Prostate gland (tissue), 2 donors: ENCODE data around the gene CEP63. TPM values are rescaled to one million over a fixed set of nuclear protein-coding genes. Genes with fewer than 3 reads are reported as not detected.

Experiments
- DNase-seq: peaks from one replicate; pipeline ENCODE4 v3.0.0-alpha.2; 2019; ENCODE audit warnings: low spot score
- H3K27ac ChIP-seq, 2 donors: fragments of 200-600 bp; sonication (generic); 2 replicates each; pipeline ENCODE4 v1.5.1; 2017 to 2019
- H3K27me3 ChIP-seq: fragments of 200-600 bp; sonication (generic); replicated peaks from 2 replicates; pipeline ENCODE4 v1.5.1; 2019; ENCODE audit not compliant: insufficient read depth
- H3K36me3 ChIP-seq, 2 donors: fragments of 200-600 bp; sonication (generic); 1 replicate in 1 of 2; 2 replicates in 1 of 2; pipeline versions ENCODE4 v1.5.1 to v1.8.1; 2017 to 2019
- H3K4me1 ChIP-seq: fragments of 200-600 bp; sonication (generic); replicated peaks from 2 replicates; pipeline ENCODE4 v1.5.1; 2019
- H3K4me3 ChIP-seq, 2 donors: fragments of 200-600 bp; sonication (generic); 2 replicates each; pipeline ENCODE4 v1.5.1; 2017 to 2019
- H3K9me3 ChIP-seq: fragments of 200-600 bp; sonication (generic); 2 replicates; pipeline ENCODE4 v1.5.1; 2017
- POLR2A ChIP-seq: fragments of 450-650 bp; IDR thresholded peaks from one replicate; pipeline ENCODE4 v1.6.1; 2016; ENCODE audit warnings: antibody characterized with exemption, mild to moderate bottlenecking
- POLR2AphosphoS5 ChIP-seq: sonication (generic); formaldehyde crosslinking; IDR thresholded peaks from one replicate; pipeline ENCODE4 v1.6.1; 2017; ENCODE audit warnings: antibody characterized with exemption
- WGBS: methylation state at CpG from one replicate; pipeline ENCODE4 v1.1.5; 2018; 5-methylcytosine and 5-hydroxymethylcytosine counted together
- intact Hi-C: fragments of 100-400 bp; cut with DNase I; formaldehyde crosslinking; loops from one replicate; pipeline ENCODE4 v1.14.2; 2022
- total RNA-seq, 2 donors: library from RNA; depleted of rRNA; stranded (reverse); fragments of >200 nt; gene quantifications; one replicate each; pipeline ENCODE4 v1.1.0, GENCODE V29; 2016
- TF ChIP-seq, protein P1 (sequence below), 4 experiments: fragments of 200-600 bp in 2 of 4; fragments of 450-650 bp in 2 of 4; sonication (generic) in 2 of 4; IDR thresholded peaks; 1 replicate in 3 of 4; 2 replicates in 1 of 4; pipeline ENCODE4 v1.5.1; 2016 to 2019; ENCODE audit warnings: antibody characterized with exemption in 4 of 4, mild to moderate bottlenecking in 2 of 4, moderate library complexity in 2 of 4

The CEP63 gene
- total RNA-seq, 2 donors from 2014 or later, result 35.2 to 60.1 TPM

DNA sequence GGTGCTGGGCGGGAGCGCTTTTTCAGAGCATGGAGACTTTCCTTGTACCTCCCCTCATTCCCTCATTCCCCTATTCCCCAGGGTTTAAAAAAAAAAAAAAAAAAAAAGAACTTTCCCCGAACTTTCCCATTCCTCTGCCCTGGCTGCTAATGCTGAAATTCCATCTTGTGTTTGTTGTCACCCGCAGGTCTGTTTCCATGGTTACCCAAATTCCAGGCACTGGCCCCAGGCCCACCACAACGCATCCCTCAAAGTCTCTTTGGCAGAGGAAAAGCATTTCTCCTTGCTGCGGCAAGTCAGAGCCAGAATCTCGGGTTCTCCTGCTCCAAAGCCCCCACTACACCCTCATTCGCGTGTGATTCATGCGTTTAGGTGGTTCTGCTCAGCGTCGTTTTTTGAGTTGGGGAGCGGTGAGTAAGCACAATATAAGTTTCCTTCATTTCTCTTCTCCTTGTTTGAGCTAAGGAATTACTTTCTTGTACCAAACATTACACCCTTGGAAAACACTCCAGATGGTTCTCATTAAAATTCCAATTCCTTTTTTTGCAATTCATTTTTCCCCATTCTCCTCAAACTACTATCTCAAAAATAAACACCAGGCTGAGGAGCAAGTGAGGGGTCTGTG, 21.7 kb upstream of the CEP63 start:
- Histone ChIP-seq H3K27ac (no peak overlapping the region), H3K4me1 (no peaks in the 10 kb centered on the region), H3K9me3 (no peaks in the 10 kb centered on the region), H3K36me3 (no peaks in the 10 kb centered on the region), H3K4me3 (no peak overlapping the region), H3K27me3 (no peaks in the 10 kb centered on the region)
- intact Hi-C loops, result no loop called here
- TF ChIP-seq POLR2AphosphoS5 (no peak), POLR2A (no peak)
- TF ChIP-seq, protein P1, sequence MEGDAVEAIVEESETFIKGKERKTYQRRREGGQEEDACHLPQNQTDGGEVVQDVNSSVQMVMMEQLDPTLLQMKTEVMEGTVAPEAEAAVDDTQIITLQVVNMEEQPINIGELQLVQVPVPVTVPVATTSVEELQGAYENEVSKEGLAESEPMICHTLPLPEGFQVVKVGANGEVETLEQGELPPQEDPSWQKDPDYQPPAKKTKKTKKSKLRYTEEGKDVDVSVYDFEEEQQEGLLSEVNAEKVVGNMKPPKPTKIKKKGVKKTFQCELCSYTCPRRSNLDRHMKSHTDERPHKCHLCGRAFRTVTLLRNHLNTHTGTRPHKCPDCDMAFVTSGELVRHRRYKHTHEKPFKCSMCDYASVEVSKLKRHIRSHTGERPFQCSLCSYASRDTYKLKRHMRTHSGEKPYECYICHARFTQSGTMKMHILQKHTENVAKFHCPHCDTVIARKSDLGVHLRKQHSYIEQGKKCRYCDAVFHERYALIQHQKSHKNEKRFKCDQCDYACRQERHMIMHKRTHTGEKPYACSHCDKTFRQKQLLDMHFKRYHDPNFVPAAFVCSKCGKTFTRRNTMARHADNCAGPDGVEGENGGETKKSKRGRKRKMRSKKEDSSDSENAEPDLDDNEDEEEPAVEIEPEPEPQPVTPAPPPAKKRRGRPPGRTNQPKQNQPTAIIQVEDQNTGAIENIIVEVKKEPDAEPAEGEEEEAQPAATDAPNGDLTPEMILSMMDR (IDR thresholded peaks at IDR 0.05), result no peak
- 15% methylated on average over 13 of the region's 13 CpGs for WGBS
- no peak for DNase-seq

DNA sequence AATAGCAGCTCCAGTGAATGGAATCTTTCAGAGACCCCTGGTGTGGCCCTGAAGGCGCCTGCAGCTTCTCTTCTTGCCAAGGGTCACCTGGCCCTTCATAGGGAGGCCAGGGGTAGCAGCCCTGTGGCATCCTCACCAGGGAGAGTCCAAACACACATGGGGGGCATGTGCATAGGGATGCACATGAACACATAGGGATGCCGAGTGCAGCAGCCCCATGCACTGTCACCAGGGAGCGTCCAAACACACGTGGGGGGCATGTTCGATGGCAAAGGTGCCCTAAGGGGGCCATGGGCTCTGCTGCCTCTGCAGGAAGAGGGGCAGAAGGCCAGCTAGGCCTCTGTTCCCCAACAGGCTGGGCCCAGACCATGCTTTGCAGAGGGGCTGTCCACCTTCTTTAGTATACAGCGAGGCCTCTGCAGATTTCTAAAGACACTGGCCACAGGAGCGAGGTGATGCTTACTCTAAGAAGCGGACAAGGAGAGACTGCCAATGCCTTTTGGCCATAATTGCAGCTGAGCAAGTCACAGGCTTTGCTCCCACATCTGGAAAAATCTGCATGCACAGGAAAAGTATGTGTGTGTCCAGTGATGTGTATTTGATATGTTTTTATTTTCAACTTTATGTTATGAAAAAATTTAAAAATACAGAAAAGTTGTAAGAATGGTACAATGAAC, 21.0 kb upstream of the CEP63 start:
- H3K9me3 ChIP-seq, result no peaks in the 10 kb centered on the region
- DNase-seq, result no peak
- 72% methylated on average over 8 of the region's 8 CpGs for WGBS
- H3K36me3 ChIP-seq, result no peaks in the 10 kb centered on the region
- no peak for TF ChIP-seq POLR2A
- TF ChIP-seq, protein P1 (IDR thresholded peaks at IDR 0.05), result no peak
- no peak for TF ChIP-seq POLR2AphosphoS5
- no peak overlapping the region for H3K4me3 ChIP-seq
- H3K27ac ChIP-seq, result no peak overlapping the region
- no peaks in the 10 kb centered on the region for H3K4me1 ChIP-seq
- intact Hi-C loops, result no loop called here
- no peaks in the 10 kb centered on the region for H3K27me3 ChIP-seq

DNA sequence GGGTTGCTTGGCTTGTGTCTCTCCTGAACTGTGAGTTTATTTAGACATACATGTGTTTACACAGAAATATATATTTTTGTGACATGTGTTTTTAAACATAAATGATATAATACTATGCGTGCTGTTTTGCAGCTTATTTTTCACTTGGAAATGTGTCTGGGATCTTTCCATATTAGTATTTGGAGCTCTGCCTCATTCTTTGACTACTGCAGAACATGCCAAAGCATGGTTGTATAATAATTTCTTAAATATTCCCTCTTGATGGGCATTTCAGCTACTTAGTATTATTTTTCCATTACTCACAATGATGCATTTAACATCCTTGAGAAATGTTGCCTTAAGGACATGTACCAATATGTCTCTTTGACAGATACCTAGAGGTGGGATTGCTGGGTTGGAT, 19.5 kb upstream of the CEP63 start:
- TF ChIP-seq, protein P1 (IDR thresholded peaks at IDR 0.05), result no peak
- Histone ChIP-seq H3K27ac (no peak overlapping the region), H3K4me1 (no peaks in the 10 kb centered on the region), H3K4me3 (no peak overlapping the region), H3K9me3 (no peaks in the 10 kb centered on the region), H3K36me3 (no peaks in the 10 kb centered on the region), H3K27me3 (no peaks in the 10 kb centered on the region)
- intact Hi-C loops, result no loop called here
- no peak for DNase-seq
- WGBS, result 79% methylated on average over 1 of the region's 1 CpG

DNA sequence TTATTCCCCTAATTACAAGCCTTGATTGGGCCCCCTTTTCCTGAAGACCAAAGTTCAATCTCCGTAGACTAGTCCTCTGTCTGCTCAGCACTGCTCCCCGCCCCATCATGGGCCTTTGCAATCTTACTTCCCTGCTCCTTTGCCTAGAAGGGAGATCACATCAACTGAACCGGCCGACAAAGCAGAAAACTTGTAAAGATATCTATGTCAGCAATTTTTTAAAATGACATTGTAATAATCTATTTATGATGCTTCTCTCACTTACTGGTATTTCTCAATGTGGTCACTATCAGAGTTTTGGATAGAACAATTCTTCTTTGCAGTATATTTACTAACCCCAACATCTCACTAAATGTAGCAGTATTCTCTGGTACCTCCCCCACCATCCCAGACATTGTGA, 17.3 kb upstream of the CEP63 start:
- 87% methylated on average over 4 of the region's 4 CpGs for WGBS
- Histone ChIP-seq H3K9me3 (no peaks in the 10 kb centered on the region), H3K4me1 (no peaks in the 10 kb centered on the region), H3K4me3 (no peak overlapping the region), H3K36me3 (no peaks in the 10 kb centered on the region), H3K27ac (no peak overlapping the region), H3K27me3 (no peaks in the 10 kb centered on the region)
- intact Hi-C loops, result no loop called here
- DNase-seq, result no peak
- TF ChIP-seq POLR2A, result no peak
- TF ChIP-seq POLR2AphosphoS5, result no peak
- TF ChIP-seq, protein P1 (IDR thresholded peaks at IDR 0.05), result no peak
